Measurements from ENCODE around the gene ING1.

- TF ChIP-seq, protein P1, sequence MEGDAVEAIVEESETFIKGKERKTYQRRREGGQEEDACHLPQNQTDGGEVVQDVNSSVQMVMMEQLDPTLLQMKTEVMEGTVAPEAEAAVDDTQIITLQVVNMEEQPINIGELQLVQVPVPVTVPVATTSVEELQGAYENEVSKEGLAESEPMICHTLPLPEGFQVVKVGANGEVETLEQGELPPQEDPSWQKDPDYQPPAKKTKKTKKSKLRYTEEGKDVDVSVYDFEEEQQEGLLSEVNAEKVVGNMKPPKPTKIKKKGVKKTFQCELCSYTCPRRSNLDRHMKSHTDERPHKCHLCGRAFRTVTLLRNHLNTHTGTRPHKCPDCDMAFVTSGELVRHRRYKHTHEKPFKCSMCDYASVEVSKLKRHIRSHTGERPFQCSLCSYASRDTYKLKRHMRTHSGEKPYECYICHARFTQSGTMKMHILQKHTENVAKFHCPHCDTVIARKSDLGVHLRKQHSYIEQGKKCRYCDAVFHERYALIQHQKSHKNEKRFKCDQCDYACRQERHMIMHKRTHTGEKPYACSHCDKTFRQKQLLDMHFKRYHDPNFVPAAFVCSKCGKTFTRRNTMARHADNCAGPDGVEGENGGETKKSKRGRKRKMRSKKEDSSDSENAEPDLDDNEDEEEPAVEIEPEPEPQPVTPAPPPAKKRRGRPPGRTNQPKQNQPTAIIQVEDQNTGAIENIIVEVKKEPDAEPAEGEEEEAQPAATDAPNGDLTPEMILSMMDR (conservative IDR thresholded peaks at IDR 0.05; ENCODE audit: low read length) = no peak
- no peak for TF ChIP-seq EZH2phosphoT487 (IDR thresholded peaks at IDR 0.05; ENCODE audit: borderline replicate concordance)
Measured at GRCh38 chr13:110748271-110748670, 34.8 kb downstream of the ING1 start.

All from Loucy (cell line).